OCI-LY3 (cell line): Measurements from ENCODE around the gene SAMD7.

Experiments
- CTCF ChIP-seq: fragments of 200-600, 300-600 bp; sonication (generic); IDR thresholded peaks from 2 replicates; pipeline ENCODE4 v1.5.1; 2014; ENCODE audit warnings: antibody characterized with exemption, low read length, low read depth
- EZH2phosphoT487 ChIP-seq: fragments of 200-600 bp; shearing (Covaris generic); IDR thresholded peaks from 2 replicates; pipeline ENCODE4 v1.6.1; 2018; ENCODE audit warnings: antibody characterized with exemption, mixed run types, low read depth

GRCh38 chr3:169891886-169892285 lies 19.5 kb upstream of the SAMD7 start:
- no peak for TF ChIP-seq CTCF
- no peak for TF ChIP-seq EZH2phosphoT487
